Activated CD8-positive, alpha-beta memory T cell treated with anti-CD3 and anti-CD28 coated beads for 24 hours (primary cell): ENCODE data around the gene SEMA3G.

Experiments
- DNase-seq: peaks from one replicate; pipeline ENCODE4 v3.0.0-alpha.2; 2020

SEMA3G gene

GRCh38 chr3:52438579-52439425, 6.1 kb downstream of the SEMA3G start:
- no peak for DNase-seq

DNA sequence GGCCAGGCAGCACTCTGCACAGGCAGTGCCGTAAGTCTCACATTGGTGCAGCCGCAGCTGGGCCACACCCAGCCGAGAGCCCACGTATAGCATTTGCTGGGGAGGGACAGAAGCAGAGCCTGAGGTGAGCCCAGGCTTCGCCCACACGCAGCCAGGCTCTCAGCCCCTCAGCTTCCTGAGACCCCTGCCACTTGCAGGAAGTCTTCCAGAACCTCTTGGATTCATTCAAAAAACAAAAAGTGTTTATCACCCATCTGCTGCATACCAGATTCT, 6.9 kb downstream of the SEMA3G start:
- no peak for DNase-seq

GRCh38 chr3:52437326-52438103, 7.4 kb downstream of the SEMA3G start:
- no peak for DNase-seq

GRCh38 chr3:52436500-52437149, 8.3 kb downstream of the SEMA3G start:
- DNase-seq = no peak

DNA sequence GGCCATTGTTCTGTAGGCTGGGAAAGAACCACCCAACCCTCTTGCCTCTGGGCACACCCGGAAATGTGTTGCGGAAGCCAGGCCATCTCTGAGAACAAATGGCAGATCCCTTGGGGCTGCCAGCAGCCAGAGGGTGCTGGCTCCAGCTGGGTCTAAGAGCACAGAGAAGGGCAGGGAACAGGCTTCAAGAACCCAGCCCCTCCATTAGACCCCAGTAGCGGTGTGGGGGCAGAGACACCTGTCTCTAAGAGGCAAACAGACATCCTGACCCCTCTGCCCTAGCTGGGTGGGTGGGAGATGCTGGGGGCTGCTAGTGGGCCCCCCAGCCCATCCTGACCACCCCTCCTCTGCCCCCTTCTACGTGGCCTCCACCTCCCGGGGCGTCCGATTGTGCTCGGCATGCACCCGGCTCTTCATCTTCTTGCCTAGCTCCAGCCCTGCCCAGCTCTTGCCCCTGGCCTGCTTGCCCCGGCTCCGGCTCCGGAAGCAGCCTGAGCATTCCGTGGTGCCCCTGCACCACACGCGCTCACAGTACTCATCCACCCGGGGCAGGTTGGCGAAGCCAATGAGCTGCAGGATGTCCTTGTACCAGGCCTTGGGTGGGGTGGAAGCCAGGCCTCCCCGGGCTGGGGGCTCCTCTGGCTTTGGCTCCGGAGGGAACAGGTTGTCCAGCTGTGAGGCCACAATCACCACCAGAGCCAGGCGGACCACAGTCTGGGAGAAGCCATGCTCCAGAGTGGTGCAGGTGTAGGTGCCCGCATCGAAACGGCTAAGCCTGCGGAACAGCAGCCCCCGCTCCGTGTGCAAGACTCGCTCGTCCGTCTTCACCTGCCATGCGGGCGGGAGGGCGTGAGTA, 9.4 kb downstream of the SEMA3G start:
- no peak for DNase-seq

- no peak for DNase-seq
Observed at GRCh38 chr3:52434491-52435115, 10.3 kb downstream of the SEMA3G start.

GRCh38 chr3:52433996-52434479, 10.9 kb downstream of the SEMA3G start:
- no peak for DNase-seq

- DNase-seq = no peak
Observed at GRCh38 chr3:52433328-52433995, 11.4 kb downstream of the SEMA3G start.

DNA sequence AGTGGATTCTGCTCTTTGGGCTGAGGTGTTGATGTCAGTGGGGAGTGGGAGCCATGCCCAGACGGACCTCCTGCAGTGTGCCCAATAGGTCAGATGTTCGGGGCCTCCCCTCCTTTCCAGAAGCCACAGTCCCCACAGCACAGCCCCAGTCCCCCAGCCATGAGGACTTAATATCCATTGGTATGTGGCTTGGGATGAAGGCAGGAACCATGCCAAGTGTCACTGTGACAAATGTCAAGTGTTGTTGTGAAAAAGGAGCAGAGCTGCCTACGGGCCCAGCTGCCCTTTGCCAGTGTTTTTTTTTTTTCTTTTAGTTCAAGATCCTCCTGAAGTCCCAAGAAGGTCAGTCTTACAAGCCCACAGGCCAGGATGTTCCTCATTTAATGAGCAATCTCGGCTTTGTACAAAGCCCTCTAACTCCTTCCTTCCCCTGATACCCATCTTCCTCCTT, 12.2 kb downstream of the SEMA3G start:
- no peak for DNase-seq

DNA sequence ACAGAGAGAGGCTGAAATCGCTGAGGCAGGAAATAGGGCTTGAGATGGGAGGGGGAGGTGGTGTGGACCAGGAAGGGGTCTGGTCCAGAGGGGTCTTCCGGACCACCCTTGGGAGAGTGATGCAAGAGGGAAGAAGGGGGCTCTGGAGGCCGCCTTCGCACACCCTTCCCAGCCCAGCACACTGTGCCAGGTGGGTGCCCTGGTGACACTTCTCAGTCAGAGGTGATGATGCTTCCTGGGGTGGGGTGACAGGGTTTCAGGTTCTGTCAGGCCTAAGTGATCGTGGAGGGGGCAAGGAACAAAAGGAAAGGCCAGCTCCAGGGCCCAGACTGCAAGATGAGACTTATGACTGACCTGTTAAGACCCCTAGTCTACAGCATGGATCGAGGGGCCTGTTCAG, 12.7 kb downstream of the SEMA3G start:
- DNase-seq = no peak

DNA sequence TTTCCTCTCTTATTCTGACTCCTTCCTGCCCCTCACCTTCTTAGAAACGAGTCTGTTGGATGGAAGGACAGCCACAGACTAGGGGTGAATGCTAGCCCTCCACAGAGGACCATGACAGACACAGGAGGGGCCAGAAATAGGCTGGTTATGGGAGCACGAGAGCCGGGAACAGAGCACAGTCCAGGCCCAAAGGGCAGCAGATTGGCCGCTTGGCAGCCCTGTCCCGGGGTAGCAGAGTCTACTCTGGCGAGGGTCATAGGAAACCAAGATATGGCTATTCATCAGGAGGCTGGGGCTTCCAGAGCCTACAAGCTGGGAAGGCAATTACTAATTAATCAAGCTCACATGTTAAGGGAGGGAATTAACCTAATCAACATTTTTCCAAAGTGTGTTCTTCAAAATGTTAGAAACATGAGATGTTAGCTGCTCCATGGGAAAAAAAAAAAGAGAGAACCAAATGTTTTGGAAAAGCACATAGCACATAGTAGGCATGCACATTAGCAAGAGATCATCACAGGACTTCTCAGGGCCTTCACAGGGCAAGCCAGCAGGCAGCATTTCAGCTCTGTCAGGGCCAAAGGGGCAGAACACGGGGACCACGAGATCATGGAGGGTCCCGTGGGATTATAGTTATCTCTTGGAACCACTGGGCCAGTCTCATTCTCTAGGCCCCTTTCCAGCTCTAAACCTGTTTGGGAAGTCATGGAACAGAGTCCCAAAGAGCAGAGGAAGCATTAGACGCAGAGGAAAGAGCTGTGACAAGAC, 13.3 kb downstream of the SEMA3G start:
- no peak for DNase-seq

DNA sequence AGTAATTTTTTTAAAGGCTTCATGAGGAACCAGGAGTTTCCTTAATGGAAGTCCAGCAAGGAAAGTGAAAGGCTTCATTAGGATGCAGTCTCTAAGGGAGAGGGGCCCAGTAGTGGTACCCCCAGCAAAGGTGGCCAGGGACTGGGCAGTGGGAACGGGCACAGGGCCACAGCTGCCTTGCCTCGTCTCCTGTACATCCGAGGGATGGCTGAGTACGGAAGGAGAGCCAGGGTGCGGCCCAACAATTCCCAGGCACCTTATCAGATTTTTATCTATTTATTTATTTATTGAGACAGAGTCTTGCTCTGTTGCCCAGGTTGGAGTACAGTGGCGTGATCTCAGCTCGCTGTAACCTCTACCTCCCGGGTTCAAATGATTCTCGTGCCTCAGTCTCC, 14.5 kb downstream of the SEMA3G start:
- DNase-seq = no peak

- DNase-seq = no peak
Observed at GRCh38 chr3:52429779-52430415, 15.0 kb downstream of the SEMA3G start.

GRCh38 chr3:52429031-52429430, 15.9 kb downstream of the SEMA3G start:
- DNase-seq = no peak

DNA sequence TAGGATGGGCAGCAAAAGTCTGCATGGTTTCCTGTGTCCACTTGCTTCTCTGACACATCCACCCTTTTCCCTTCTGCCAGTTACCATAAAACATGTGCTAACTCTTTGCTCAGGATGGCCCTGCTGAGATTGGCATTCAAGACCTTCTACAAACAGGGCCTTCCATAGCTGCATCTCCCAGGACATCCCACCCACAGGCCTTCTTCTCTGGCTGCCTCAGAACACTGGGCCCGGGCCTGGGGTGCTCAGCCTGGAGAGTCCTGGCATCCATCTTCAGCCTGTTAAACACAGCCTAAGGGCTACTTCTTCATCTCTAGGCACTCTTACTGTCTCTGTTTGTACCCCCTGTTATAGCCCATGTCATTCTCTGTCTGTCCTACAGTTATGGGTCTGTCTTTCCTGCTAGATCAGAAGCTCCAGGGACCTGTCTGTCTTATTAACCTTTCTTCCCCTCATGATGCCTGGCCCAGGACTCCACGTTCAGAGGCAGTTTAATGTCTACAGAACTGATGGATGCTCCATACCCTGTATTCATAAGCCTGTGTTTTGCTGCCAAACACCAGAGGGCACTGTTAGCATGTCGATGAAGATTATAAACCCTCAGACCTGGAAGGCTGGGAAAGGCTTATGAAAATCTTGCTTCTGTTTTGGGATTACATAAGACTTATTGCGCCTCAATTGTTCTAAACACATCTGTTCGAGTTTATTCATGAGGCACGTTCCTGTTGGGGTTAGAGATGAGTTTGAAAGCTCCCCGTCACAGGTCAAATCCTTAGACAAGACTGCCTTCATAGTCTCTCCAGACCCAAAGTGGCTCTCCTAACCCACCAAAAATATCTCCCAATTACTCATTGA, 16.5 kb downstream of the SEMA3G start:
- no peak for DNase-seq

DNA sequence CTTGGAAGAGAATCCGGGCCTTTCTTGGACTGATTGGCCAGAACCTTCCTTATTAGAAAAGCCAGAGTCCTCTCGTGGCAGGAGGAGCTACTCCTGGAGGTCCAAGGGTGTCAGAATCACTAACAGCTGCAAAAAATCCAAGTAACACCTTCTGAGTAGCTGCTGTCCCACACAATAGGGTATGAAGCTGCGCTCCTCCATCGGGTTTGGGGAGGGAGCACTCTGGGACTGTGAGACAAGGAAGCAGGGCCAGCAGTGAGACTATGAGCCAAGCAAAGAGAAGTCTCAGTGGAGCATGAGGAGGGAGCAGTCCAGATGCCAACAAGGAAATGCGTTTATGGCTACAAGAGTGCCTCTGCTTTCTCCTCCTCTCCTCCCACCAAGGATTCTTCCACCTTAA, 21.7 kb downstream of the SEMA3G start:
- no peak for DNase-seq

DNA sequence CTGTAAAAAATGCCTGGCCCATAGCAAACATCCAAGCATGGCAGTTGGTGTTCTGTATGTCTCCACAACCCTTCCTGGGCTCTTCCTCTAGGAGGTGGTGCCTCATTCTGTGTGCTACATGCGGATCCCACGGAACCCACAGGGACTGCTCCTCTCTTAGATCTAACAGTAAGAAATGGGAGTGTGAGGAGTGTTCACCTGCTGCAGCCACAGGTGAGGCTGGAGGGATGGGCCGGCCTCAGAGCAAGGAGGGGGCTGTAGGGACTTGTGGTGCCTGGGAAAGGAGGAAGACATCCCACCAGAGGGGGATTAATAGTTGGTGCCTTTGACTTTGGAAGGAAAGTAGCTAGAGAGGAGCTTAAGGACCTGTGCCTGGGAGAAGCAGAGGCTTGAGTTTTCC, 22.2 kb downstream of the SEMA3G start:
- DNase-seq = no peak

DNA sequence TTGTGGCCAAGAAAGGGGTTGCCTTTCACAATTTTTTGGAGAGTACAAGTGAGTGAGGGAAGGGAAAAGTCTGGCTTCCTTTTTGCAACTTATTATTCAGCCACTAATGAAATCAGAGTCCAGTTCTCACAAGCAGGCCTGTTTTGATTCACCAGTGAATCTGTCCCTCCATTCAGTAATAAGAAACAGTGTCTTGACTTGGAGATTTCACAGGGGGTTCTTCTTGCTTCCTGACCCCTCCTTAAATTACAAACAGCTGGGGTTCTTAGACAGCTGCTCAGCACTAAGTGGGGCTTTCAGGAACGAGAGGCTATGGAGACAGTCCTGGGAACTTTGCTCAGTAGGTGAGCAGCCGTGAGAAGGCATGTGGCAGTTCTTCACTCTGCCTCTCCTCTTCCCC, 24.5 kb downstream of the SEMA3G start:
- no peak for DNase-seq

GRCh38 chr3:52415800-52416199, 29.1 kb downstream of the SEMA3G start:
- DNase-seq = no peak
